GM12878 (cell line): ENCODE measurements around the gene HTR3C.

Source experiments
- BMI1 ChIP-seq: fragments of 450-650 bp; IDR thresholded peaks from 2 replicates; pipeline ENCODE4 v1.6.1; 2016; ENCODE audit warnings: mild to moderate bottlenecking, moderate library complexity, borderline replicate concordance
- CHD1 ChIP-seq: IDR thresholded peaks from 2 replicates; pipeline ENCODE4 v1.6.1; 2012; ENCODE audit warnings: low read depth, low read length, improper control_type of control experiment
- CTCF ChIP-seq, 3 experiments: IDR thresholded peaks in 2 of 3; conservative IDR thresholded peaks in 1 of 3; 2 replicates each; pipeline ENCODE4 v1.5.1; 2011; ENCODE audit warnings: low read depth in 3 of 3, low read length in 3 of 3, mild to moderate bottlenecking in 3 of 3, control low read depth in 2 of 3, moderate library complexity in 2 of 3, inconsistent platforms in 1 of 3, mixed read lengths in 1 of 3; ENCODE audit not compliant: control insufficient read depth in 2 of 3, insufficient read depth in 1 of 3; ENCODE audit errors: extremely low read depth in 1 of 3
- EP300 ChIP-seq, 2 experiments: fragments of 150-350 bp in 1 of 2; IDR thresholded peaks; 2 replicates each; pipeline ENCODE4 v1.6.1; 2011 to 2012; ENCODE audit warnings: low read depth in 2 of 2, low read length in 2 of 2, borderline replicate concordance in 1 of 2, improper control_type of control experiment in 1 of 2, inconsistent platforms in 1 of 2; ENCODE audit not compliant: control insufficient read depth in 1 of 2
- HCFC1 ChIP-seq: fragments of 150-350 bp; IDR thresholded peaks from 2 replicates; pipeline ENCODE4 v1.6.1; 2014; ENCODE audit warnings: low read length
- HDGF ChIP-seq: fragments of 450-650 bp; IDR thresholded peaks from 2 replicates; pipeline ENCODE4 v1.6.1; 2016; ENCODE audit warnings: antibody characterized with exemption
- MAX ChIP-seq: IDR thresholded peaks from 2 replicates; pipeline ENCODE4 v1.6.1; 2012; ENCODE audit warnings: low read depth, low read length, improper control_type of control experiment
- MXI1 ChIP-seq: fragments of 150-350 bp; IDR thresholded peaks from 2 replicates; pipeline ENCODE4 v1.6.1; 2011; ENCODE audit warnings: low read depth, mild to moderate bottlenecking, inconsistent platforms, low read length, improper control_type of control experiment
- NBN ChIP-seq: fragments of 450-650 bp; IDR thresholded peaks from 2 replicates; pipeline ENCODE4 v1.6.1; 2016
- POLR2AphosphoS2 ChIP-seq: IDR thresholded peaks from 2 replicates; pipeline ENCODE4 v1.6.1; 2011; ENCODE audit warnings: low read depth, mild to moderate bottlenecking, low read length, improper control_type of control experiment, moderate library complexity
- POLR2AphosphoS5 ChIP-seq: IDR thresholded peaks from 2 replicates; pipeline ENCODE4 v1.6.1; 2011; ENCODE audit warnings: mild to moderate bottlenecking, low read length, inconsistent platforms
- USF2 ChIP-seq: IDR thresholded peaks from 2 replicates; pipeline ENCODE4 v1.6.1; 2011; ENCODE audit warnings: low read depth, low read length, improper control_type of control experiment, borderline replicate concordance
- ZBED1 ChIP-seq: IDR thresholded peaks from 2 replicates; pipeline ENCODE4 v1.6.1; 2016; ENCODE audit warnings: borderline replicate concordance
- ZBTB11 ChIP-seq: fragments of 450-650 bp; formaldehyde crosslinking; IDR thresholded peaks from 2 replicates; pipeline ENCODE4 v1.5.0; 2022; ENCODE audit warnings: mild to moderate bottlenecking, missing genetic modification characterization

GRCh38 chr3:184008161-184008560 lies 44.7 kb upstream of the HTR3C start:
- TF ChIP-seq CTCF (IDR thresholded peaks at IDR 0.05 in 2 of 3, conservative IDR thresholded peaks at IDR 0.05 in 1 of 3; ENCODE audit: control insufficient read depth in 2 of 3, extremely low read depth in 1 of 3, insufficient read depth in 1 of 3, low read depth in 3 of 3, low read length in 3 of 3): no peak
- TF ChIP-seq POLR2AphosphoS5: no peak
- no peak for TF ChIP-seq ZBED1
- TF ChIP-seq USF2: no peak
- no peak for TF ChIP-seq ZBTB11 (CRISPR knock-in tag)
- no peak for TF ChIP-seq MXI1
- TF ChIP-seq POLR2AphosphoS2: no peak
- no peak for TF ChIP-seq CHD1
- no peak for TF ChIP-seq HCFC1
- no peak for TF ChIP-seq NBN
- TF ChIP-seq EP300 (IDR thresholded peaks at IDR 0.05; ENCODE audit: borderline replicate concordance in 1 of 2, control insufficient read depth in 1 of 2, low read depth in 2 of 2, low read length in 2 of 2): no peak
- no peak for TF ChIP-seq HDGF
- no peak for TF ChIP-seq BMI1
- TF ChIP-seq MAX: no peak
